SK-N-SH treated with all-trans-retinoic acid at 6 μM for 48 hours (cell line): ENCODE data around the gene NAPB.

ENCODE experiments used
- ATAC-seq: fragments of 200-7000 bp; cut with Tn5 transposase; 3 replicates; pipeline ENCODE4 v1.9.1; 2020; ENCODE audit warnings: mild to moderate bottlenecking, moderate library complexity
- ARNTL ChIP-seq: fragments of 450-650 bp; formaldehyde crosslinking; IDR thresholded peaks from 2 replicates; pipeline ENCODE4 v1.5.0; 2020; ENCODE audit warnings: low read depth, mild to moderate bottlenecking, moderate library complexity, borderline replicate concordance
- BACH2 ChIP-seq: fragments of 250-450 bp; sonication (Bioruptor Pico); IDR thresholded peaks from 2 replicates; pipeline ENCODE4 v1.9.0; 2021; ENCODE audit warnings: mild to moderate bottlenecking, borderline replicate concordance
- CSDC2 ChIP-seq: fragments of 250-450 bp; sonication (Bioruptor Pico); IDR thresholded peaks from 2 replicates; pipeline ENCODE4 v1.5.0; 2020; ENCODE audit warnings: mild to moderate bottlenecking, moderate library complexity
- ESRRG ChIP-seq: fragments of 250-450 bp; sonication (Bioruptor Pico); IDR thresholded peaks from 2 replicates; pipeline ENCODE4 v1.6.1; 2021; ENCODE audit warnings: mild to moderate bottlenecking
- GLIS3 ChIP-seq: fragments of 250-450 bp; sonication (Bioruptor Pico); IDR thresholded peaks from 2 replicates; pipeline ENCODE4 v1.5.0; 2020; ENCODE audit warnings: mild to moderate bottlenecking, moderate library complexity
- ISL1 ChIP-seq: fragments of 250-450 bp; sonication (Bioruptor Pico); IDR thresholded peaks from 2 replicates; pipeline ENCODE4 v2.1.2; 2022; ENCODE audit warnings: mild to moderate bottlenecking, moderate library complexity
- OSR1 ChIP-seq: fragments of 250-450 bp; sonication (Bioruptor Pico); IDR thresholded peaks from 2 replicates; pipeline ENCODE4 v1.8.0; 2022; ENCODE audit warnings: moderate library complexity, mild to moderate bottlenecking, inconsistent platforms
- PATZ1 ChIP-seq: fragments of 250-450 bp; sonication (Bioruptor Pico); IDR thresholded peaks from 2 replicates; pipeline ENCODE4 v1.8.0; 2020; ENCODE audit warnings: mild to moderate bottlenecking, moderate library complexity, borderline replicate concordance
- RARB ChIP-seq: fragments of 250-450 bp; sonication (Bioruptor Pico); IDR thresholded peaks from 2 replicates; pipeline ENCODE4 v1.8.0; 2021; ENCODE audit warnings: mild to moderate bottlenecking, moderate library complexity
- SNAI2 ChIP-seq: fragments of 250-450 bp; sonication (Bioruptor Pico); IDR thresholded peaks from 2 replicates; pipeline ENCODE4 v1.5.0; 2020; ENCODE audit warnings: mild to moderate bottlenecking, moderate library complexity
- TOX ChIP-seq: fragments of 250-450 bp; sonication (Bioruptor Pico); IDR thresholded peaks from 2 replicates; pipeline ENCODE4 v1.8.0; 2021; ENCODE audit warnings: mild to moderate bottlenecking, moderate library complexity, borderline replicate concordance
- ZC3H10 ChIP-seq: fragments of 250-450 bp; sonication (Bioruptor Pico); IDR thresholded peaks from 2 replicates; pipeline ENCODE4 v1.5.1; 2021; ENCODE audit warnings: mild to moderate bottlenecking, moderate library complexity
- ZFP3 ChIP-seq: fragments of 250-450 bp; sonication (Bioruptor Pico); IDR thresholded peaks from 2 replicates; pipeline ENCODE4 v1.5.0; 2020; ENCODE audit warnings: mild to moderate bottlenecking, moderate library complexity
- ZFP30 ChIP-seq: fragments of 450-650 bp; formaldehyde crosslinking; IDR thresholded peaks from 2 replicates; pipeline ENCODE4 v1.5.0; 2022; ENCODE audit warnings: mild to moderate bottlenecking, moderate library complexity
- ZNF565 ChIP-seq: fragments of 450-650 bp; formaldehyde crosslinking; conservative IDR thresholded peaks from 2 replicates; pipeline ENCODE4 v1.5.0; 2020; ENCODE audit warnings: low read depth, mild to moderate bottlenecking, moderate library complexity
- ZNF70 ChIP-seq: fragments of 450-650 bp; formaldehyde crosslinking; IDR thresholded peaks from 2 replicates; pipeline ENCODE4 v1.5.0; 2020; ENCODE audit warnings: mild to moderate bottlenecking, moderate library complexity
- ZNF8 ChIP-seq: fragments of 450-650 bp; formaldehyde crosslinking; IDR thresholded peaks from 2 replicates; pipeline ENCODE4 v1.5.0; 2020; ENCODE audit warnings: mild to moderate bottlenecking, moderate library complexity
- TF ChIP-seq, protein P1 (sequence below): fragments of 250-450 bp; sonication (Bioruptor Pico); IDR thresholded peaks from 2 replicates; pipeline ENCODE4 v1.5.1; 2020; ENCODE audit warnings: low read depth, mild to moderate bottlenecking, moderate library complexity
- TF ChIP-seq, protein P2 (sequence below): fragments of 250-450 bp; sonication (Bioruptor Pico); IDR thresholded peaks from 2 replicates; pipeline ENCODE4 v1.5.1; 2021; ENCODE audit warnings: mild to moderate bottlenecking, moderate library complexity
- TF ChIP-seq, protein P3 (sequence below): fragments of 250-450 bp; sonication (Bioruptor Pico); IDR thresholded peaks from 2 replicates; pipeline ENCODE4 v1.5.0; 2020; ENCODE audit warnings: mild to moderate bottlenecking, moderate library complexity

The NAPB gene

DNA sequence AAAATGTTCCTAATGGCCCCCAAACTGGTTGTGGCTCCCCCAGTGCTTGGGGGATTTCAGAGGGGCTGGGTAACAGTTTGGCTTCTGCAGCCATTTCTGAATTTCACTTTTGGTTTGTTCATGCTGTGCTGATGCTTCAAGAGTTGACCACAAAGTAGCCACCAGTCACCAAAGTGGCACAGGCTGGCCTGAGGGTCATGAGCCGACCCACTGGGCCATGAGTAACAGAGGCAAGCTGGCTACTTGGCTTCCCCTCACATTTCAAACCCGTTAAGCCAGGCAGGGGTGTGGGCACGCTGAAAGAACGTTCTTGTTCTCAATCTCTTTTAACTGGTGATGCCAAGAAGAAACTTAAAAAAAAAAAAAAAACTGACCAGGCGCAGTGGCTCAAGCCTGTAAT lies 85.8 kb downstream of the NAPB start:
- ATAC-seq = no peak
- TF ChIP-seq, protein P1, sequence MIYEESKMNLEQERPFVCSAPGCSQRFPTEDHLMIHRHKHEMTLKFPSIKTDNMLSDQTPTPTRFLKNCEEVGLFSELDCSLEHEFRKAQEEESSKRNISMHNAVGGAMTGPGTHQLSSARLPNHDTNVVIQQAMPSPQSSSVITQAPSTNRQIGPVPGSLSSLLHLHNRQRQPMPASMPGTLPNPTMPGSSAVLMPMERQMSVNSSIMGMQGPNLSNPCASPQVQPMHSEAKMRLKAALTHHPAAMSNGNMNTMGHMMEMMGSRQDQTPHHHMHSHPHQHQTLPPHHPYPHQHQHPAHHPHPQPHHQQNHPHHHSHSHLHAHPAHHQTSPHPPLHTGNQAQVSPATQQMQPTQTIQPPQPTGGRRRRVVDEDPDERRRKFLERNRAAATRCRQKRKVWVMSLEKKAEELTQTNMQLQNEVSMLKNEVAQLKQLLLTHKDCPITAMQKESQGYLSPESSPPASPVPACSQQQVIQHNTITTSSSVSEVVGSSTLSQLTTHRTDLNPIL (CRISPR knock-in tag) = no peak

DNA sequence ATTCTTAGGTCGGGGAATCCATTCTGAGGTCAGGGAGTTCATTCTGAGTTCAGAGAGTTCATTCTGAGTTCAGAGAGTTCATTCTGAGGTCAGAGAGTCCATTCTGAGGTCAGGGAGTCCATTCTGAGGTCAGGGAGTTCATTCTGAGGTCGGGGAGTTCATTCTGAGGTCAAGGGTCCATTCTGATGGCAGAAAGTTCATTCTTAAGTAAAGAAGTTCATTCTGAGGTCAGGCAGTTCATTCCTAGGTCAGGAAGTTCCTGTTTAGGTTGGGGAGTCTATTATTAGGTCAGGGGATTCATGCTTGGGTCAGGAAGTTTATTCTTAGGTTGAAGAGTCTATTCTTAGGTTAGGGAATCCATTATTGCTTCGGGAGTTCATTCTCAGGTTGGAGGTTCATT lies 87.2 kb downstream of the NAPB start:
- ATAC-seq = no peak
- TF ChIP-seq ZNF70 (CRISPR knock-in tag) (no peak), ZFP30 (CRISPR knock-in tag) (no peak), CSDC2 (no peak), ESRRG (CRISPR knock-in tag) (no peak), ZNF8 (CRISPR knock-in tag) (no peak), ISL1 (CRISPR knock-in tag) (no peak), ARNTL (CRISPR knock-in tag) (no peak), PATZ1 (CRISPR knock-in tag) (no peak), GLIS3 (no peak), OSR1 (CRISPR knock-in tag) (no peak), ZC3H10 (CRISPR knock-in tag) (no peak), BACH2 (CRISPR knock-in tag) (no peak), ZNF565 (CRISPR knock-in tag) (no peak), RARB (no peak), SNAI2 (CRISPR knock-in tag) (no peak), ZFP3 (no peak)
- TF ChIP-seq, protein P2, sequence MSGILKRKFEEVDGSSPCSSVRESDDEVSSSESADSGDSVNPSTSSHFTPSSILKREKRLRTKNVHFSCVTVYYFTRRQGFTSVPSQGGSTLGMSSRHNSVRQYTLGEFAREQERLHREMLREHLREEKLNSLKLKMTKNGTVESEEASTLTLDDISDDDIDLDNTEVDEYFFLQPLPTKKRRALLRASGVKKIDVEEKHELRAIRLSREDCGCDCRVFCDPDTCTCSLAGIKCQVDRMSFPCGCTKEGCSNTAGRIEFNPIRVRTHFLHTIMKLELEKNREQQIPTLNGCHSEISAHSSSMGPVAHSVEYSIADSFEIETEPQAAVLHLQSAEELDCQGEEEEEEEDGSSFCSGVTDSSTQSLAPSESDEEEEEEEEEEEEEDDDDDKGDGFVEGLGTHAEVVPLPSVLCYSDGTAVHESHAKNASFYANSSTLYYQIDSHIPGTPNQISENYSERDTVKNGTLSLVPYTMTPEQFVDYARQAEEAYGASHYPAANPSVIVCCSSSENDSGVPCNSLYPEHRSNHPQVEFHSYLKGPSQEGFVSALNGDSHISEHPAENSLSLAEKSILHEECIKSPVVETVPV (CRISPR knock-in tag) = no peak
- TF ChIP-seq, protein P1 (CRISPR knock-in tag) = no peak
- TF ChIP-seq, protein P3, sequence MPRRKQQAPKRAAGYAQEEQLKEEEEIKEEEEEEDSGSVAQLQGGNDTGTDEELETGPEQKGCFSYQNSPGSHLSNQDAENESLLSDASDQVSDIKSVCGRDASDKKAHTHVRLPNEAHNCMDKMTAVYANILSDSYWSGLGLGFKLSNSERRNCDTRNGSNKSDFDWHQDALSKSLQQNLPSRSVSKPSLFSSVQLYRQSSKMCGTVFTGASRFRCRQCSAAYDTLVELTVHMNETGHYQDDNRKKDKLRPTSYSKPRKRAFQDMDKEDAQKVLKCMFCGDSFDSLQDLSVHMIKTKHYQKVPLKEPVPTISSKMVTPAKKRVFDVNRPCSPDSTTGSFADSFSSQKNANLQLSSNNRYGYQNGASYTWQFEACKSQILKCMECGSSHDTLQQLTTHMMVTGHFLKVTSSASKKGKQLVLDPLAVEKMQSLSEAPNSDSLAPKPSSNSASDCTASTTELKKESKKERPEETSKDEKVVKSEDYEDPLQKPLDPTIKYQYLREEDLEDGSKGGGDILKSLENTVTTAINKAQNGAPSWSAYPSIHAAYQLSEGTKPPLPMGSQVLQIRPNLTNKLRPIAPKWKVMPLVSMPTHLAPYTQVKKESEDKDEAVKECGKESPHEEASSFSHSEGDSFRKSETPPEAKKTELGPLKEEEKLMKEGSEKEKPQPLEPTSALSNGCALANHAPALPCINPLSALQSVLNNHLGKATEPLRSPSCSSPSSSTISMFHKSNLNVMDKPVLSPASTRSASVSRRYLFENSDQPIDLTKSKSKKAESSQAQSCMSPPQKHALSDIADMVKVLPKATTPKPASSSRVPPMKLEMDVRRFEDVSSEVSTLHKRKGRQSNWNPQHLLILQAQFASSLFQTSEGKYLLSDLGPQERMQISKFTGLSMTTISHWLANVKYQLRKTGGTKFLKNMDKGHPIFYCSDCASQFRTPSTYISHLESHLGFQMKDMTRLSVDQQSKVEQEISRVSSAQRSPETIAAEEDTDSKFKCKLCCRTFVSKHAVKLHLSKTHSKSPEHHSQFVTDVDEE (CRISPR knock-in tag) = no peak

- TF ChIP-seq PATZ1 (CRISPR knock-in tag) (no peak), ZC3H10 (CRISPR knock-in tag) (no peak), OSR1 (CRISPR knock-in tag) (no peak), CSDC2 (no peak), TOX (CRISPR knock-in tag) (no peak), SNAI2 (CRISPR knock-in tag) (no peak)
- TF ChIP-seq, protein P2 (CRISPR knock-in tag) = no peak
- TF ChIP-seq, protein P3 (CRISPR knock-in tag) = no peak
- ATAC-seq = no peak
Measured at GRCh38 chr20:23332467-23332866, 88.8 kb downstream of the NAPB start.
